Activated CD4-positive, alpha-beta T cell treated with anti-CD3 and anti-CD28 coated beads for 36 hours (primary cell): ENCODE data around the gene GCN1. TPM values are rescaled to one million over a fixed set of nuclear protein-coding genes. Genes with fewer than 3 reads are reported as not detected.
A peak's percentile ranks its signal among the peaks of the same experiment; 100 is the strongest.

Source experiments
- ATAC-seq: fragments of 200-7000 bp; cut with Tn5 transposase; one replicate; pipeline ENCODE4 v1.10.0; 2021; ENCODE audit warnings: mild to moderate bottlenecking, moderate library complexity
- CTCF ChIA-PET: fragments of 350-600 bp; sonication (Branson Sonifier 250); formaldehyde crosslinking; loops from one replicate; lab custom pipeline; 2021; ENCODE audit warnings: antibody characterized with exemption; lab: Charles Lee
- POLR2A ChIA-PET: fragments of 350-600 bp; sonication (Branson Sonifier 250); formaldehyde crosslinking; loops from one replicate; lab custom pipeline; 2021; ENCODE audit warnings: antibody characterized with exemption, inconsistent platforms; lab: Charles Lee
- DNase-seq: peaks from one replicate; pipeline ENCODE4 v3.0.0-alpha.2; 2020
- H3K27ac Mint-ChIP-seq: one replicate; pipeline ENCODE4 v1.8.0; 2021; ENCODE audit warnings: mixed read lengths
- H3K27me3 Mint-ChIP-seq: one replicate; pipeline ENCODE4 v1.8.0; 2021; ENCODE audit warnings: mixed read lengths
- H3K36me3 Mint-ChIP-seq: one replicate; pipeline ENCODE4 v1.8.0; 2021; ENCODE audit warnings: low read depth, mixed read lengths
- H3K4me1 Mint-ChIP-seq: one replicate; pipeline ENCODE4 v1.8.0; 2021; ENCODE audit warnings: mixed read lengths
- H3K4me3 Mint-ChIP-seq: one replicate; pipeline ENCODE4 v1.8.0; 2021; ENCODE audit warnings: mild to moderate bottlenecking, moderate library complexity, mixed read lengths
- H3K9me3 Mint-ChIP-seq: one replicate; pipeline ENCODE4 v1.8.0; 2021; ENCODE audit warnings: low read depth, mixed read lengths
- intact Hi-C, 2 experiments: fragments of 100-400 bp; cut with DNase I in 1 of 2; cut with micrococcal nuclease in 1 of 2; formaldehyde crosslinking; loops; one replicate each; pipeline versions ENCODE4 v1.14.2 to v1.15.1; 2022 to 2024; cut with DNase I, micrococcal nuclease
- microRNA-seq: library from miRNA; unstranded; fragments of <30 nt; microRNA quantifications from one replicate; pipeline ENCODE4 v1.2.0, GENCODE V29; 2021; ENCODE audit warnings: borderline replicate concordance
- total RNA-seq, 2 experiments: library from RNA; stranded (reverse); gene quantifications; one replicate each; pipeline ENCODE4 v1.2.3, GENCODE V29; 2021

The GCN1 gene
- total RNA-seq, 2 experiments from 2014 or later = 125 to 139 TPM

- DNase-seq = peak; percentile 100
- Mint-ChIP-seq H3K36me3 (peaks cover 50% of the 10 kb centered on the region), H3K27me3 (no peaks in the 10 kb centered on the region), H3K4me1 (peaks cover 41% of the 10 kb centered on the region), H3K4me3 (peak overlapping the region; percentile 46), H3K9me3 (no peaks in the 10 kb centered on the region), H3K27ac (peak overlapping the region; percentile 75)
- CTCF ChIA-PET = interaction anchor here (0.5 to 2.5 kb wide), 25 partner anchors 9 to 198 kb away, joined by 3 to 11 read pairs (median 3); partner anchors contain the start of genes BICDL1 and RAB35
- intact Hi-C loops = loop anchor here (1.0 to 2.0 kb wide), 14 partner anchors 29 to 420 kb away; partner anchors contain the start of genes BICDL1 (in 1 of the 2), CIT (in 1 of the 2), GCN1 (in 1 of the 2) and RAB35 (in 1 of the 2)
- POLR2A ChIA-PET = interaction anchor here (0.6 to 1.4 kb wide), 12 partner anchors 30 to 204 kb away, joined by 3 to 16 read pairs (median 4); partner anchors contain the start of genes BICDL1, RAB35, RNU4-2 and RPLP0
- ATAC-seq = peak; percentile 98
These were observed 107.5 kb downstream of the GCN1 start for GRCh38 chr12:120086801-120087621.

- peaks cover 41% of the 10 kb centered on the region for H3K4me1 Mint-ChIP-seq
- intact Hi-C loops = loop anchor here (2.0 kb wide), 3 partner anchors 105 to 157 kb away; no protein-coding TSS in a partner anchor
- H3K9me3 Mint-ChIP-seq = no peaks in the 10 kb centered on the region
- DNase-seq (no peak), ATAC-seq (no peak)
- H3K27ac Mint-ChIP-seq = peak overlapping the region; percentile 75
- peak overlapping the region; percentile 46 for H3K4me3 Mint-ChIP-seq
- POLR2A ChIA-PET = interaction anchor here (0.6 to 1.4 kb wide), 4 partner anchors 79 to 205 kb away, joined by 3 to 16 read pairs (median 16); partner anchors contain the start of genes BICDL1, RNU4-2 and RPLP0
- CTCF ChIA-PET = interaction anchor here (0.5 to 2.5 kb wide), 17 partner anchors 8 to 1543 kb away, joined by 3 to 10 read pairs (median 4); partner anchors contain the start of genes BICDL1 and RAB35
- H3K27me3 Mint-ChIP-seq = no peaks in the 10 kb centered on the region
- H3K36me3 Mint-ChIP-seq = peaks cover 44% of the 10 kb centered on the region
These were observed 108.4 kb downstream of the GCN1 start for GRCh38 chr12:120085920-120086645.

GRCh38 chr12:120081641-120082040 is 112.9 kb downstream of the GCN1 start:
- intact Hi-C loops = no loop called here
- Mint-ChIP-seq H3K27me3 (no peaks in the 10 kb centered on the region), H3K4me3 (no peak overlapping the region), H3K27ac (peak overlapping the region; percentile 17), H3K4me1 (peaks cover 39% of the 10 kb centered on the region), H3K36me3 (peaks cover 48% of the 10 kb centered on the region), H3K9me3 (no peaks in the 10 kb centered on the region)
- ChIA-PET CTCF (no interaction called here), POLR2A (no interaction called here)
- DNase-seq = no peak
- ATAC-seq = no peak

GRCh38 chr12:120079411-120080400 is 114.8 kb downstream of the GCN1 start:
- intact Hi-C loops = no loop called here
- POLR2A ChIA-PET = no interaction called here
- CTCF ChIA-PET = interaction anchor here (0.9 to 1.4 kb wide), 3 partner anchors 12 to 85 kb away, joined by 3 to 4 read pairs (median 4); no protein-coding TSS in a partner anchor
- no peak overlapping the region for H3K4me3 Mint-ChIP-seq
- no peak for ATAC-seq
- peaks cover 52% of the 10 kb centered on the region for H3K36me3 Mint-ChIP-seq
- H3K27ac Mint-ChIP-seq = peak overlapping the region; percentile 55
- H3K9me3 Mint-ChIP-seq = no peaks in the 10 kb centered on the region
- H3K4me1 Mint-ChIP-seq = peaks cover 24% of the 10 kb centered on the region
- no peaks in the 10 kb centered on the region for H3K27me3 Mint-ChIP-seq
- no peak for DNase-seq

- ChIA-PET CTCF (interaction anchor here (0.9 to 1.4 kb wide), 3 partner anchors 8 to 84 kb away, joined by 3 to 6 read pairs (median 4); no protein-coding TSS in a partner anchor), POLR2A (interaction anchor here (0.7 kb wide), 1 partner anchor 44 kb away, joined by 3 read pairs; no protein-coding TSS in a partner anchor)
- intact Hi-C loops = no loop called here
- Mint-ChIP-seq H3K27me3 (no peaks in the 10 kb centered on the region), H3K36me3 (peaks cover 56% of the 10 kb centered on the region), H3K4me1 (peaks cover 24% of the 10 kb centered on the region), H3K4me3 (no peak overlapping the region), H3K9me3 (no peaks in the 10 kb centered on the region), H3K27ac (peak overlapping the region; percentile 55)
- no peak for DNase-seq
- ATAC-seq = no peak
These were observed 115.6 kb downstream of the GCN1 start for GRCh38 chr12:120078868-120079267.

- ChIA-PET CTCF (no interaction called here), POLR2A (no interaction called here)
- Mint-ChIP-seq H3K27me3 (no peaks in the 10 kb centered on the region), H3K36me3 (peaks cover 63% of the 10 kb centered on the region), H3K9me3 (no peaks in the 10 kb centered on the region), H3K27ac (no peak overlapping the region), H3K4me3 (no peak overlapping the region), H3K4me1 (peaks cover 27% of the 10 kb centered on the region)
- ATAC-seq (no peak), DNase-seq (no peak)
- intact Hi-C loops = no loop called here
These were observed 117.3 kb downstream of the GCN1 start for GRCh38 chr12:120077260-120077659.

Small RNA genes within 50 kb of the gene (microRNA-seq; reads per million reads assigned to microRNA genes)
- 2.5 reads per million for gene MIR4498

Other genes starting within 250 kb of the GCN1 start
- 100 to 1,000 TPM; 106 to 132 TPM for gene BICDL1, start 205.5 kb downstream of the GCN1 start, total RNA-seq
- 10 to 100 TPM; 58.4 to 63.2 TPM for gene RAB35, start 78.0 kb downstream of the GCN1 start, total RNA-seq
- gene RPLP0, start 6.4 kb upstream of the GCN1 start, total RNA-seq = 1,000 to 10,000 TPM; 3,424 to 4,221 TPM
- 100 to 1,000 TPM in 1 of 2 experiments, 10 to 100 TPM in 1; 74.5 to 104 TPM for gene PXN, start 71.0 kb upstream of the GCN1 start, total RNA-seq
- gene RNU4-2, start 97.2 kb upstream of the GCN1 start, total RNA-seq = 1,000 to 10,000 TPM in 1 of 2 experiments, 100 to 1,000 TPM in 1; 385 to 1,689 TPM
- 1,000 to 10,000 TPM in 1 of 2 experiments, 100 to 1,000 TPM in 1; 323 to 1,150 TPM for gene RNU4-1, start 98.5 kb upstream of the GCN1 start, total RNA-seq
- 1 to 10 TPM; 2.2 to 4.0 TPM for gene SIRT4, start 107.6 kb upstream of the GCN1 start, total RNA-seq
- under 1 TPM in 1 of 2 experiments, not detected in 1; 0.51 TPM for gene PLA2G1B, start 133.1 kb upstream of the GCN1 start, total RNA-seq
- 1 to 10 TPM in 1 of 2 experiments, under 1 TPM in 1; 0.96 to 1.3 TPM for gene MSI1, start 174.4 kb upstream of the GCN1 start, total RNA-seq
- gene COX6A1, start 243.4 kb upstream of the GCN1 start, total RNA-seq = 100 to 1,000 TPM; 424 to 495 TPM